Measurements from ENCODE around the gene NDST1. TPM values are rescaled to one million over a fixed set of nuclear protein-coding genes. Genes with fewer than 3 reads are reported as not detected.
A peak's percentile ranks its signal among the peaks of the same experiment; 100 is the strongest.

NDST1 gene
- total RNA-seq, 1 experiment from 2014 or later, result 69.9 TPM

- Mint-ChIP-seq H3K4me1 (peaks cover 3% of the 10 kb centered on the region), H3K9me3 (no peaks in the 10 kb centered on the region), H3K4me3 (no peak overlapping the region), H3K36me3 (no peaks in the 10 kb centered on the region), H3K27me3 (ENCODE audit: low read depth) (no peaks in the 10 kb centered on the region), H3K27ac (no peak overlapping the region)
- peak; percentile 43 for ATAC-seq
- TF ChIP-seq HMGA2 (CRISPR knock-in tag; IDR thresholded peaks at IDR 0.05) (no peak), RORB (CRISPR knock-in tag; IDR thresholded peaks at IDR 0.05) (no peak), ERG (CRISPR knock-in tag; IDR thresholded peaks at IDR 0.05) (no peak), ZNF121 (CRISPR knock-in tag; IDR thresholded peaks at IDR 0.05) (no peak)
- TF ChIP-seq, protein P1, sequence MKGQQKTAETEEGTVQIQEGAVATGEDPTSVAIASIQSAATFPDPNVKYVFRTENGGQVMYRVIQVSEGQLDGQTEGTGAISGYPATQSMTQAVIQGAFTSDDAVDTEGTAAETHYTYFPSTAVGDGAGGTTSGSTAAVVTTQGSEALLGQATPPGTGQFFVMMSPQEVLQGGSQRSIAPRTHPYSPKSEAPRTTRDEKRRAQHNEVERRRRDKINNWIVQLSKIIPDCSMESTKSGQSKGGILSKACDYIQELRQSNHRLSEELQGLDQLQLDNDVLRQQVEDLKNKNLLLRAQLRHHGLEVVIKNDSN (CRISPR knock-in tag; IDR thresholded peaks at IDR 0.05), result no peak
- no peak for DNase-seq (ENCODE audit: low spot score)
- ChIA-PET CTCF (interaction anchor here (0.9 to 2.2 kb wide), 9 partner anchors 8 to 124 kb away, joined by 3 to 15 read pairs (median 6); no protein-coding TSS in a partner anchor), POLR2A (no interaction called here)
These were observed 74.5 kb downstream of the NDST1 start for GRCh38 chr5:150582241-150583109.

GRCh38 chr5:150583541-150584225 lies 75.8 kb downstream of the NDST1 start:
- no peaks in the 10 kb centered on the region for H3K27me3 Mint-ChIP-seq (ENCODE audit: low read depth)
- H3K9me3 Mint-ChIP-seq, result no peaks in the 10 kb centered on the region
- POLR2A ChIA-PET, result no interaction called here
- CTCF ChIA-PET, result interaction anchor here (0.8 to 2.6 kb wide), 7 partner anchors 9 to 125 kb away, joined by 3 to 15 read pairs (median 6); no protein-coding TSS in a partner anchor
- no peak overlapping the region for H3K4me3 Mint-ChIP-seq
- DNase-seq (ENCODE audit: low spot score), result no peak
- H3K27ac Mint-ChIP-seq, result no peak overlapping the region
- H3K36me3 Mint-ChIP-seq, result no peaks in the 10 kb centered on the region
- no peak for ATAC-seq
- H3K4me1 Mint-ChIP-seq, result peaks cover 3% of the 10 kb centered on the region
- TF ChIP-seq CBFB (CRISPR knock-in tag; IDR thresholded peaks at IDR 0.05; ENCODE audit: low read depth) (no peak), IRF2 (CRISPR knock-in tag; IDR thresholded peaks at IDR 0.05; ENCODE audit: borderline replicate concordance, low read depth) (no peak), ZNF263 (CRISPR knock-in tag; IDR thresholded peaks at IDR 0.05; ENCODE audit: low read depth) (no peak), MXD4 (CRISPR knock-in tag; IDR thresholded peaks at IDR 0.05; ENCODE audit: borderline replicate concordance) (no peak), ZNF416 (CRISPR knock-in tag; IDR thresholded peaks at IDR 0.05) (no peak), ELF4 (CRISPR knock-in tag; IDR thresholded peaks at IDR 0.05; ENCODE audit: low read depth) (no peak), CTCF (IDR thresholded peaks at IDR 0.05) (no peak), RORB (CRISPR knock-in tag; IDR thresholded peaks at IDR 0.05) (no peak), NFE2L1 (CRISPR knock-in tag; IDR thresholded peaks at IDR 0.05) (no peak), ZNF396 (CRISPR knock-in tag; IDR thresholded peaks at IDR 0.05; ENCODE audit: borderline replicate concordance) (no peak), NR2C2 (CRISPR knock-in tag; IDR thresholded peaks at IDR 0.05) (no peak), SP1 (CRISPR knock-in tag; conservative IDR thresholded peaks at IDR 0.05) (no peak), SMAD3 (CRISPR knock-in tag; IDR thresholded peaks at IDR 0.05; ENCODE audit: borderline replicate concordance) (no peak), TEAD1 (CRISPR knock-in tag; IDR thresholded peaks at IDR 0.05) (no peak), PRRX2 (CRISPR knock-in tag; IDR thresholded peaks at IDR 0.05) (no peak), ZNF219 (CRISPR knock-in tag; IDR thresholded peaks at IDR 0.05; ENCODE audit: borderline replicate concordance) (no peak)
- TF ChIP-seq, protein P2, sequence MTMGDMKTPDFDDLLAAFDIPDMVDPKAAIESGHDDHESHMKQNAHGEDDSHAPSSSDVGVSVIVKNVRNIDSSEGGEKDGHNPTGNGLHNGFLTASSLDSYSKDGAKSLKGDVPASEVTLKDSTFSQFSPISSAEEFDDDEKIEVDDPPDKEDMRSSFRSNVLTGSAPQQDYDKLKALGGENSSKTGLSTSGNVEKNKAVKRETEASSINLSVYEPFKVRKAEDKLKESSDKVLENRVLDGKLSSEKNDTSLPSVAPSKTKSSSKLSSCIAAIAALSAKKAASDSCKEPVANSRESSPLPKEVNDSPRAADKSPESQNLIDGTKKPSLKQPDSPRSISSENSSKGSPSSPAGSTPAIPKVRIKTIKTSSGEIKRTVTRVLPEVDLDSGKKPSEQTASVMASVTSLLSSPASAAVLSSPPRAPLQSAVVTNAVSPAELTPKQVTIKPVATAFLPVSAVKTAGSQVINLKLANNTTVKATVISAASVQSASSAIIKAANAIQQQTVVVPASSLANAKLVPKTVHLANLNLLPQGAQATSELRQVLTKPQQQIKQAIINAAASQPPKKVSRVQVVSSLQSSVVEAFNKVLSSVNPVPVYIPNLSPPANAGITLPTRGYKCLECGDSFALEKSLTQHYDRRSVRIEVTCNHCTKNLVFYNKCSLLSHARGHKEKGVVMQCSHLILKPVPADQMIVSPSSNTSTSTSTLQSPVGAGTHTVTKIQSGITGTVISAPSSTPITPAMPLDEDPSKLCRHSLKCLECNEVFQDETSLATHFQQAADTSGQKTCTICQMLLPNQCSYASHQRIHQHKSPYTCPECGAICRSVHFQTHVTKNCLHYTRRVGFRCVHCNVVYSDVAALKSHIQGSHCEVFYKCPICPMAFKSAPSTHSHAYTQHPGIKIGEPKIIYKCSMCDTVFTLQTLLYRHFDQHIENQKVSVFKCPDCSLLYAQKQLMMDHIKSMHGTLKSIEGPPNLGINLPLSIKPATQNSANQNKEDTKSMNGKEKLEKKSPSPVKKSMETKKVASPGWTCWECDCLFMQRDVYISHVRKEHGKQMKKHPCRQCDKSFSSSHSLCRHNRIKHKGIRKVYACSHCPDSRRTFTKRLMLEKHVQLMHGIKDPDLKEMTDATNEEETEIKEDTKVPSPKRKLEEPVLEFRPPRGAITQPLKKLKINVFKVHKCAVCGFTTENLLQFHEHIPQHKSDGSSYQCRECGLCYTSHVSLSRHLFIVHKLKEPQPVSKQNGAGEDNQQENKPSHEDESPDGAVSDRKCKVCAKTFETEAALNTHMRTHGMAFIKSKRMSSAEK (CRISPR knock-in tag; IDR thresholded peaks at IDR 0.05; ENCODE audit: borderline replicate concordance), result no peak
- TF ChIP-seq, protein P3, sequence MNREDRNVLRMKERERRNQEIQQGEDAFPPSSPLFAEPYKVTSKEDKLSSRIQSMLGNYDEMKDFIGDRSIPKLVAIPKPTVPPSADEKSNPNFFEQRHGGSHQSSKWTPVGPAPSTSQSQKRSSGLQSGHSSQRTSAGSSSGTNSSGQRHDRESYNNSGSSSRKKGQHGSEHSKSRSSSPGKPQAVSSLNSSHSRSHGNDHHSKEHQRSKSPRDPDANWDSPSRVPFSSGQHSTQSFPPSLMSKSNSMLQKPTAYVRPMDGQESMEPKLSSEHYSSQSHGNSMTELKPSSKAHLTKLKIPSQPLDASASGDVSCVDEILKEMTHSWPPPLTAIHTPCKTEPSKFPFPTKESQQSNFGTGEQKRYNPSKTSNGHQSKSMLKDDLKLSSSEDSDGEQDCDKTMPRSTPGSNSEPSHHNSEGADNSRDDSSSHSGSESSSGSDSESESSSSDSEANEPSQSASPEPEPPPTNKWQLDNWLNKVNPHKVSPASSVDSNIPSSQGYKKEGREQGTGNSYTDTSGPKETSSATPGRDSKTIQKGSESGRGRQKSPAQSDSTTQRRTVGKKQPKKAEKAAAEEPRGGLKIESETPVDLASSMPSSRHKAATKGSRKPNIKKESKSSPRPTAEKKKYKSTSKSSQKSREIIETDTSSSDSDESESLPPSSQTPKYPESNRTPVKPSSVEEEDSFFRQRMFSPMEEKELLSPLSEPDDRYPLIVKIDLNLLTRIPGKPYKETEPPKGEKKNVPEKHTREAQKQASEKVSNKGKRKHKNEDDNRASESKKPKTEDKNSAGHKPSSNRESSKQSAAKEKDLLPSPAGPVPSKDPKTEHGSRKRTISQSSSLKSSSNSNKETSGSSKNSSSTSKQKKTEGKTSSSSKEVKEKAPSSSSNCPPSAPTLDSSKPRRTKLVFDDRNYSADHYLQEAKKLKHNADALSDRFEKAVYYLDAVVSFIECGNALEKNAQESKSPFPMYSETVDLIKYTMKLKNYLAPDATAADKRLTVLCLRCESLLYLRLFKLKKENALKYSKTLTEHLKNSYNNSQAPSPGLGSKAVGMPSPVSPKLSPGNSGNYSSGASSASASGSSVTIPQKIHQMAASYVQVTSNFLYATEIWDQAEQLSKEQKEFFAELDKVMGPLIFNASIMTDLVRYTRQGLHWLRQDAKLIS (CRISPR knock-in tag; IDR thresholded peaks at IDR 0.05; ENCODE audit: borderline replicate concordance), result no peak
